Pancreas (tissue), 10 donors: ENCODE results near the gene CCR2. TPM values are rescaled to one million over a fixed set of nuclear protein-coding genes. Genes with fewer than 3 reads are reported as not detected.

Experiments
- ATAC-seq, 4 donors: fragments of 200-7000 bp; cut with Tn5 transposase; one replicate each; pipeline versions ENCODE4 v1.8.0 to v1.9.1; 2020; ENCODE audit warnings: mild to moderate bottlenecking in 4 of 4, moderate library complexity in 4 of 4
- DNase-seq, 6 donors: peaks; one replicate each; pipeline ENCODE4 v3.0.0-alpha.2; 2020
- FAIRE-seq: peaks from 2 replicates; lab custom pipeline; 2012; peaks lifted over from hg19 to GRCh38; lab: Jason Lieb, UNC
- H3K27ac ChIP-seq, 4 donors: fragments of 200-600 bp; sonication (generic); 1 replicate in 3 of 4; 2 replicates in 1 of 4; pipeline versions ENCODE4 v1.5.0 to v1.8.0; 2020
- H3K27me3 ChIP-seq, 4 donors: fragments of 200-600 bp; one replicate each; pipeline ENCODE4 v1.8.0; 2021
- H3K36me3 ChIP-seq, 3 donors: fragments of 200-600 bp; sonication (generic) in 1 of 3; one replicate each; pipeline versions ENCODE4 v1.5.0 to v1.8.0; 2020 to 2021
- H3K4me1 ChIP-seq, 3 donors: fragments of 200-600 bp; one replicate each; pipeline ENCODE4 v1.8.0; 2021
- H3K4me3 ChIP-seq, 4 donors: fragments of 200-600 bp; sonication (generic) in 2 of 4; one replicate each; pipeline versions ENCODE4 v1.5.0 to v1.8.0; 2020 to 2021
- H3K9me3 ChIP-seq, 4 donors: fragments of 200-600 bp; one replicate each; pipeline ENCODE4 v1.8.0; 2021
- WGBS, 2 donors: extraction: QIAGEN DNeasy Blood & Tissue Kit; methylation state at CpG; one replicate each; pipeline ENCODE4 v1.1.7; 2013; 5-methylcytosine and 5-hydroxymethylcytosine counted together
- intact Hi-C, 3 donors: fragments of 100-400 bp; cut with DNase I; formaldehyde crosslinking; loops; one replicate each; pipeline versions ENCODE4 v1.11.1 to v1.14.2; 2022
- polyA plus RNA-seq, 2 donors: library from polyadenylated mRNA; stranded (reverse); fragments of 200-250 nt; gene quantifications; one replicate each; pipeline ENCODE4 v1.2.3, GENCODE V29; 2013
- total RNA-seq, 6 donors: library from RNA; stranded (reverse); fragmentation: NEBNext Ultra II Directional in 4 of 6; extraction: Animal tissue kit (Norgen Biotek cat#: 25700) in 4 of 6; gene quantifications; one replicate each; pipeline versions ENCODE4 v1.2.1 to v1.2.4, GENCODE V29; 2021 to 2023
- TF ChIP-seq, protein P1 (sequence below), 4 donors: fragments of 200-600 bp; sonication (generic) in 3 of 4; IDR thresholded peaks; one replicate each; pipeline versions ENCODE4 v1.5.0 to v1.8.0; 2021; ENCODE audit warnings: antibody characterized with exemption in 4 of 4
- donor health status: healthy with polysubstance abuse.
- donor health status: DM: no; HTN: no; CAD: no; lungs with moderate emphysema.
- donor health status: DM: no; HTN: no; CAD: no.
- donor health status: control.
- donor health status: control.
- donor health status: Bipolar disorder and iron deficiency.
- donor health status: DM: yes; HTN: yes; CAD: no.
- donor health status: DM: no; HTN: no; CAD: no.
- donor health status: DM: no; HTN: no; CAD: no.
- donor health status: DM: yes; HTN: yes; CAD: no.

The CCR2 gene
- total and polyA plus RNA-seq, 8 donors, result 0.14 to 3.5 (median 0.26) TPM

DNA sequence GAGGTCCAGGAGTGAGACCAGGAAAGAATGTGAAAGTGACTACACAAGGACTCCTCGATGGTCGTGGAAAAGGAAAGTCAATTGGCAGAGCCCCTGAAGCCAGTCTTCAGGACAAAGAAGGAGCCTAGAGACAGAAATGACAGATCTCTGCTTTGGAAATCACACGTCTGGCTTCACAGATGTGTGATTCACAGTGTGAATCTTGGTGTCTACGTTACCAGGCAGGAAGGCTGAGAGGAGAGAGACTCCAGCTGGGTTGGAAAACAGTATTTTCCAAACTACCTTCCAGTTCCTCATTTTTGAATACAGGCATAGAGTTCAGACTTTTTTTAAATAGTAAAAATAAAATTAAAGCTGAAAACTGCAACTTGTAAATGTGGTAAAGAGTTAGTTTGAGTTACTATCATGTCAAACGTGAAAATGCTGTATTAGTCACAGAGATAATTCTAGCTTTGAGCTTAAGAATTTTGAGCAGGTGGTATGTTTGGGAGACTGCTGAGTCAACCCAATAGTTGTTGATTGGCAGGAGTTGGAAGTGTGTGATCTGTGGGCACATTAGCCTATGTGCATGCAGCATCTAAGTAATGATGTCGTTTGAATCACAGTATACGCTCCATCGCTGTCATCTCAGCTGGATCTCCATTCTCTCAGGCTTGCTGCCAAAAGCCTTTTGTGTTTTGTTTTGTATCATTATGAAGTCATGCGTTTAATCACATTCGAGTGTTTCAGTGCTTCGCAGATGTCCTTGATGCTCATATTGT lies 6.0 kb downstream of the CCR2 start:
- no peaks in the 10 kb centered on the region for H3K36me3 ChIP-seq
- ATAC-seq, result peak in 1 of 4 donors; percentile 29
- intact Hi-C loops, result no loop called here
- no peak overlapping the region for H3K27ac ChIP-seq
- H3K4me3 ChIP-seq, result no peak overlapping the region
- 55 to 64% methylated on average over 11 of the region's 11 CpGs for WGBS, 2 donors
- DNase-seq, result no peak
- H3K9me3 ChIP-seq, result no peaks in the 10 kb centered on the region
- TF ChIP-seq, protein P1, sequence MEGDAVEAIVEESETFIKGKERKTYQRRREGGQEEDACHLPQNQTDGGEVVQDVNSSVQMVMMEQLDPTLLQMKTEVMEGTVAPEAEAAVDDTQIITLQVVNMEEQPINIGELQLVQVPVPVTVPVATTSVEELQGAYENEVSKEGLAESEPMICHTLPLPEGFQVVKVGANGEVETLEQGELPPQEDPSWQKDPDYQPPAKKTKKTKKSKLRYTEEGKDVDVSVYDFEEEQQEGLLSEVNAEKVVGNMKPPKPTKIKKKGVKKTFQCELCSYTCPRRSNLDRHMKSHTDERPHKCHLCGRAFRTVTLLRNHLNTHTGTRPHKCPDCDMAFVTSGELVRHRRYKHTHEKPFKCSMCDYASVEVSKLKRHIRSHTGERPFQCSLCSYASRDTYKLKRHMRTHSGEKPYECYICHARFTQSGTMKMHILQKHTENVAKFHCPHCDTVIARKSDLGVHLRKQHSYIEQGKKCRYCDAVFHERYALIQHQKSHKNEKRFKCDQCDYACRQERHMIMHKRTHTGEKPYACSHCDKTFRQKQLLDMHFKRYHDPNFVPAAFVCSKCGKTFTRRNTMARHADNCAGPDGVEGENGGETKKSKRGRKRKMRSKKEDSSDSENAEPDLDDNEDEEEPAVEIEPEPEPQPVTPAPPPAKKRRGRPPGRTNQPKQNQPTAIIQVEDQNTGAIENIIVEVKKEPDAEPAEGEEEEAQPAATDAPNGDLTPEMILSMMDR (IDR thresholded peaks at IDR 0.05), result no peak
- FAIRE-seq, result no peak
- no peaks in the 10 kb centered on the region for H3K27me3 ChIP-seq
- no peaks in the 10 kb centered on the region for H3K4me1 ChIP-seq

DNA sequence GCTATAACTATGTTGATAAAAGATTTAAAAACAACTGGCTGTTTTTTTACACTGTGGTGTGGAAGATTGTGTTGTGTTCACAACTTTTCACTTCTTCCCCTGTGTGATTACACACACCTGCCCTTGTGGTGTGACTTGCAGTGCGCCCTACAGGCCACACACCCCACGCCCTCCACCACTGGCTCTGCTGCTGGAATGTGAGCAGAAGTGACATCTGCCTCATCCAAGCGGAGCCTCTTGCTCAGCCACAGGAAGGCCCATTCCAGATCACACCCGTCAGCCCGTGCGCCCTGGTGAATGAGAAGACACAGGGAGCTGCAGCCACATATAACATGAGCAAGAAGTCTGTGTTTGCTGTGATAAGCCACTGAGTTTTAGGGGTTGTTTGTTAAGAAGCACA lies 7.0 kb downstream of the CCR2 start:
- Histone ChIP-seq H3K36me3 (no peaks in the 10 kb centered on the region), H3K9me3 (no peaks in the 10 kb centered on the region), H3K4me1 (no peaks in the 10 kb centered on the region), H3K27ac (no peak overlapping the region), H3K27me3 (no peaks in the 10 kb centered on the region), H3K4me3 (no peak overlapping the region)
- ATAC-seq (no peak), DNase-seq (no peak), FAIRE-seq (no peak)
- intact Hi-C loops, result no loop called here
- TF ChIP-seq, protein P1 (IDR thresholded peaks at IDR 0.05), result no peak
- 81 to 84% methylated on average over 6 of the region's 6 CpGs for WGBS, 2 donors

DNA sequence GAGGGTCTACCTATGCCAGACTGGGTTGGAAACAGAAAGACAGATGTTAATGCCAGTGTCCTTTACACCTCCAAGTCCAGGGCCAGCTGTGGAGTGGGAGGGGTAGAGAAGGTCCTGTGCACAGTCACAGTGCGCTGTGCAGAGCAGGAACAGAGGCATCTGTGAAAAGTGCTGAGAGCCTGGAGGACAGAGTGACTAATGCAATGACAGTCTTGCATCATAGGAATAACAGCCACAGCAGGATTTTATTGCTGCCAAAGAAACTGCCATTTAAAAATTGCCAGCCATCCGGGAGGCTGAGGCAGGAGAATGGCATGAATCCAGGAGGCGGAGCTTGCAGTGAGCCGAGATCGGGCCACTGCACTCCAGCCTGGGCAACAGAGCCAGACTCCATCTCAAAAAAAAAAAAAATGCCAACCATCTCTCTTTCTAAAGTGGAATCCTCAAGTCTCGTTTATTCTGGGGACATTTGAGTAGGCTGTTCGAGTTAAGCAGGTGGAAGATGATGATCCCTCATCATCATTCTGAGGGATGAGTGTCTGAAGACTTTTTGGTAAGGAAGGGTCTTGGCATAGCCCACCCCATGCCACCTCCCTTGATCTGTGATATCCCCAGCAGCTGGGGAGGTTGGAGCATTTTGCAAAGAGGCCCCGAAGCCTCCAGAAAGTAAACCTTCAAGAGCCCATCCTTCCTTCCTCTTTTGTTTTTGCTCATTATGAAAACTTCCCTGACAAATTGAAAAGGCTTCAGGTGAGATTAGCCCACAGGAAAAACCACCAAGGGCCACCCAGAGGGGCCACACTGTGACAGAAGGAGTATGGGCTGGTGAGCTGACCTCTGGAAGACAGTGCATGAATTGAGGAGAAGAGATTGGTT lies 7.7 kb downstream of the CCR2 start:
- intact Hi-C loops, result no loop called here
- Histone ChIP-seq H3K4me3 (no peak overlapping the region), H3K4me1 (no peaks in the 10 kb centered on the region), H3K9me3 (no peaks in the 10 kb centered on the region), H3K27me3 (no peaks in the 10 kb centered on the region), H3K27ac (no peak overlapping the region), H3K36me3 (no peaks in the 10 kb centered on the region)
- DNase-seq (no peak), FAIRE-seq (no peak), ATAC-seq (peak in 2 of 4 donors; percentile 72 to 82)
- TF ChIP-seq, protein P1 (IDR thresholded peaks at IDR 0.05), result no peak
- 60 to 76% methylated on average over 8 of the region's 8 CpGs for WGBS, 2 donors

DNA sequence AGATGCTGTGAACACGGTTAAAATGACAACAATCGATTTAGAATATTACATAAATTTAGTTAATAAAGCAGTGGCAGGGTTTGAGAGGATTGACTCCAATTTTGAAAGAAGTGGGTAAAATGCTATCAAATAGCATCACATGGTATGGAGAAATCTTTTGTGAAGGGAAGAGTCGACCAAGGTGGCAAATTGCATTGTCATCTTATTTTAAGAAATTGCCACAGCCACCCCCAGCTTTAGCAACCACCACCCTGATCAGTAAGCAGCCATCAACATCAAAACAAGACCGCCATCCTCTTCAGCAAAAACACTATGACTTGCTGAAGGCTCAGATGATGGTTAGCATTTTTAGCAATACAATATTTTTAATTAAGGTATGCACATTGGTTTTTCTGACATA lies 11.1 kb downstream of the CCR2 start:
- no peak for FAIRE-seq
- TF ChIP-seq, protein P1 (IDR thresholded peaks at IDR 0.05), result no peak
- Histone ChIP-seq H3K27me3 (no peaks in the 10 kb centered on the region), H3K4me1 (no peaks in the 10 kb centered on the region), H3K36me3 (no peaks in the 10 kb centered on the region), H3K27ac (no peak overlapping the region), H3K4me3 (no peak overlapping the region), H3K9me3 (no peaks in the 10 kb centered on the region)
- DNase-seq, result no peak
- no peak for ATAC-seq
- WGBS, 2 donors, result 70% methylated on average over 4 of the region's 4 CpGs
- intact Hi-C loops, result no loop called here
